GM12801 (cell line): ENCODE measurements around the gene SUCLG2.

Source experiments
- TF ChIP-seq, protein P1 (sequence below): IDR thresholded peaks from one replicate; pipeline ENCODE4 v1.5.1; 2011; ENCODE audit warnings: control low read depth; ENCODE audit not compliant: insufficient read length; ENCODE audit errors: extremely low read depth

Gene SUCLG2

DNA sequence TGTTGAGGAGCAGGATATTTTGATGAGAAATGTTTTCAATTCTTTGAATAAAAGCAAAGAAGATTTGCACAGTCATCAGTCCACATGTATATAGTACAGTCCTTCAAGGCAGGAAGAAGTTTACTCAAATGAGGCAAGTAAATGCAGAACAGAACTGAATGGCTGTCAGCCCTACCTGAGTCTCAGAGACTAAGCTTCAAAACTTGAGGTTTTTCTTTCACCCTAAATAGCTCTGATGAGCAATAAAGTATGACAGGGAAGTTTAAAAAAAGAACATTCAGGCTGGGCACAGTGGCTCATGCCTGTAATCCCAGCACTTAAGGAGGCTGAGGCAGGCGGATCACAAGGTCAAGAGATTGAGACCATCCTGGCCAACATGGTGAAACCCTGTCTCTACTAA is 232.5 kb downstream of the SUCLG2 start:
- TF ChIP-seq, protein P1, sequence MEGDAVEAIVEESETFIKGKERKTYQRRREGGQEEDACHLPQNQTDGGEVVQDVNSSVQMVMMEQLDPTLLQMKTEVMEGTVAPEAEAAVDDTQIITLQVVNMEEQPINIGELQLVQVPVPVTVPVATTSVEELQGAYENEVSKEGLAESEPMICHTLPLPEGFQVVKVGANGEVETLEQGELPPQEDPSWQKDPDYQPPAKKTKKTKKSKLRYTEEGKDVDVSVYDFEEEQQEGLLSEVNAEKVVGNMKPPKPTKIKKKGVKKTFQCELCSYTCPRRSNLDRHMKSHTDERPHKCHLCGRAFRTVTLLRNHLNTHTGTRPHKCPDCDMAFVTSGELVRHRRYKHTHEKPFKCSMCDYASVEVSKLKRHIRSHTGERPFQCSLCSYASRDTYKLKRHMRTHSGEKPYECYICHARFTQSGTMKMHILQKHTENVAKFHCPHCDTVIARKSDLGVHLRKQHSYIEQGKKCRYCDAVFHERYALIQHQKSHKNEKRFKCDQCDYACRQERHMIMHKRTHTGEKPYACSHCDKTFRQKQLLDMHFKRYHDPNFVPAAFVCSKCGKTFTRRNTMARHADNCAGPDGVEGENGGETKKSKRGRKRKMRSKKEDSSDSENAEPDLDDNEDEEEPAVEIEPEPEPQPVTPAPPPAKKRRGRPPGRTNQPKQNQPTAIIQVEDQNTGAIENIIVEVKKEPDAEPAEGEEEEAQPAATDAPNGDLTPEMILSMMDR: no peak

- TF ChIP-seq, protein P1: no peak
These were observed 234.6 kb downstream of the SUCLG2 start for GRCh38 chr3:67419779-67420178.

GRCh38 chr3:67419218-67419529 is 235.2 kb downstream of the SUCLG2 start:
- TF ChIP-seq, protein P1: no peak

- TF ChIP-seq, protein P1: no peak
These were observed 235.8 kb downstream of the SUCLG2 start for GRCh38 chr3:67418426-67419217.

DNA sequence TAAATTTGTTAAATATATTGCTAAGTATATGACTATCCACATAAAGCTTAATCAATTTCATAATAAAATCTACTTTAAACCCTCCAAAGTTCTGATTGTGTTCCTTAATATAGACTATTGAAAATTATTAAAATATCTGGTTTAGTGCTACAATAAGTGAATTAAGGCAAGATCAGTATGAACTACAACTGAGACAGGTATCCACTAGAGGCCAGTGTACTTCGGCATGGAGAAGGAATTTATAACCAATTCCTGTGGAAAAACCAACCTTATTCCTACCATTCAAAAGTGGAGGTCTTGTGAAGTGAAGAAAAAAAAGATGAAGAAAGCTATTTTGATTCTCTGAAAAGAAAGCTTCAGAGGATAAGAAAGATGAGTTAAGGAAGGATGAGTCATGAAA is 237.7 kb downstream of the SUCLG2 start:
- TF ChIP-seq, protein P1: no peak

GRCh38 chr3:67415511-67415910 is 238.9 kb downstream of the SUCLG2 start:
- TF ChIP-seq, protein P1: no peak

GRCh38 chr3:67414740-67415139 is 239.7 kb downstream of the SUCLG2 start:
- TF ChIP-seq, protein P1: no peak
